HG03135 (cell line): ENCODE data around the gene FLNB.

Experiments used
- ATAC-seq: cut with Tn5 transposase; IDR thresholded peaks from one replicate; pipeline ENCODE4 v1.9.1; 2021; ENCODE audit warnings: mild to moderate bottlenecking, moderate library complexity; ENCODE audit not compliant: unreplicated experiment

FLNB gene, protein sequence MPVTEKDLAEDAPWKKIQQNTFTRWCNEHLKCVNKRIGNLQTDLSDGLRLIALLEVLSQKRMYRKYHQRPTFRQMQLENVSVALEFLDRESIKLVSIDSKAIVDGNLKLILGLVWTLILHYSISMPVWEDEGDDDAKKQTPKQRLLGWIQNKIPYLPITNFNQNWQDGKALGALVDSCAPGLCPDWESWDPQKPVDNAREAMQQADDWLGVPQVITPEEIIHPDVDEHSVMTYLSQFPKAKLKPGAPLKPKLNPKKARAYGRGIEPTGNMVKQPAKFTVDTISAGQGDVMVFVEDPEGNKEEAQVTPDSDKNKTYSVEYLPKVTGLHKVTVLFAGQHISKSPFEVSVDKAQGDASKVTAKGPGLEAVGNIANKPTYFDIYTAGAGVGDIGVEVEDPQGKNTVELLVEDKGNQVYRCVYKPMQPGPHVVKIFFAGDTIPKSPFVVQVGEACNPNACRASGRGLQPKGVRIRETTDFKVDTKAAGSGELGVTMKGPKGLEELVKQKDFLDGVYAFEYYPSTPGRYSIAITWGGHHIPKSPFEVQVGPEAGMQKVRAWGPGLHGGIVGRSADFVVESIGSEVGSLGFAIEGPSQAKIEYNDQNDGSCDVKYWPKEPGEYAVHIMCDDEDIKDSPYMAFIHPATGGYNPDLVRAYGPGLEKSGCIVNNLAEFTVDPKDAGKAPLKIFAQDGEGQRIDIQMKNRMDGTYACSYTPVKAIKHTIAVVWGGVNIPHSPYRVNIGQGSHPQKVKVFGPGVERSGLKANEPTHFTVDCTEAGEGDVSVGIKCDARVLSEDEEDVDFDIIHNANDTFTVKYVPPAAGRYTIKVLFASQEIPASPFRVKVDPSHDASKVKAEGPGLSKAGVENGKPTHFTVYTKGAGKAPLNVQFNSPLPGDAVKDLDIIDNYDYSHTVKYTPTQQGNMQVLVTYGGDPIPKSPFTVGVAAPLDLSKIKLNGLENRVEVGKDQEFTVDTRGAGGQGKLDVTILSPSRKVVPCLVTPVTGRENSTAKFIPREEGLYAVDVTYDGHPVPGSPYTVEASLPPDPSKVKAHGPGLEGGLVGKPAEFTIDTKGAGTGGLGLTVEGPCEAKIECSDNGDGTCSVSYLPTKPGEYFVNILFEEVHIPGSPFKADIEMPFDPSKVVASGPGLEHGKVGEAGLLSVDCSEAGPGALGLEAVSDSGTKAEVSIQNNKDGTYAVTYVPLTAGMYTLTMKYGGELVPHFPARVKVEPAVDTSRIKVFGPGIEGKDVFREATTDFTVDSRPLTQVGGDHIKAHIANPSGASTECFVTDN (N-terminal part only)

DNA sequence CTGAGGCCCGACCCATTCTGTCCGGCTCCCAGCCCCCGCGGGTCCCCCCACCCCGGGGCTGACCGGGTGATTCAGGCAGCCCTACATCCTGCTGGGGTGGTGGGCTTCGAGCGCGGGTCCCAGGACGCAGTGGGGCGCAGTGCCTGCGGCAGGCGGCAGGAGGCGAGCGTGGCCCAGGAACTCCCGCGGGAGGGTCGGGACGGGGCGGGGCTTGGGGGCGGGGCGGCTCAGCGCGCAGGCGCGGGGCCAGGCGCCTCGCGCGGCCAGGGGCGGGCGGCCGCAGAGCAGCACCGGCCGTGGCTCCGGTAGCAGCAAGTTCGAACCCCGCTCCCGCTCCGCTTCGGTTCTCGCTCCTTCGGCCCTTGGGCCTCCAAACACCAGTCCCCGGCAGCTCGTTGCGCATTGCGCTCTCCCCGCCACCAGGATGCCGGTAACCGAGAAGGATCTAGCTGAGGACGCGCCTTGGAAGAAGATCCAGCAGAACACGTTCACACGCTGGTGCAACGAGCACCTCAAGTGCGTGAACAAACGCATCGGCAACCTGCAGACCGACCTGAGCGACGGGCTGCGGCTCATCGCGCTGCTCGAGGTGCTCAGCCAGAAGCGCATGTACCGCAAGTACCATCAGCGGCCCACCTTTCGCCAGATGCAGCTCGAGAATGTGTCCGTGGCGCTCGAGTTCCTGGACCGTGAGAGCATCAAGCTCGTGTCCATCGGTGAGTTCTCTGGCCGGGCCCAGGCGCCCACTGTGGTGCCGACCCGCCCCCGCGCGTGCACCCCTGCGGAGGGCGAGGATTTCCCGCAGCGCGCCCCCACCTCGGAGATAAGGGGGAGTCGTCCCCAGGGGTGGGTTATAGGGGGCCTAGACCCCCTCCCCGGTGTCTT, at the start of gene FLNB:
Gene FLNB, plus strand, starts transcription at position 282 of the 885 bp plus-strand sequence. Its CDS starts 143 bp downstream, at position 425.
- ATAC-seq: peak; percentile 62

DNA sequence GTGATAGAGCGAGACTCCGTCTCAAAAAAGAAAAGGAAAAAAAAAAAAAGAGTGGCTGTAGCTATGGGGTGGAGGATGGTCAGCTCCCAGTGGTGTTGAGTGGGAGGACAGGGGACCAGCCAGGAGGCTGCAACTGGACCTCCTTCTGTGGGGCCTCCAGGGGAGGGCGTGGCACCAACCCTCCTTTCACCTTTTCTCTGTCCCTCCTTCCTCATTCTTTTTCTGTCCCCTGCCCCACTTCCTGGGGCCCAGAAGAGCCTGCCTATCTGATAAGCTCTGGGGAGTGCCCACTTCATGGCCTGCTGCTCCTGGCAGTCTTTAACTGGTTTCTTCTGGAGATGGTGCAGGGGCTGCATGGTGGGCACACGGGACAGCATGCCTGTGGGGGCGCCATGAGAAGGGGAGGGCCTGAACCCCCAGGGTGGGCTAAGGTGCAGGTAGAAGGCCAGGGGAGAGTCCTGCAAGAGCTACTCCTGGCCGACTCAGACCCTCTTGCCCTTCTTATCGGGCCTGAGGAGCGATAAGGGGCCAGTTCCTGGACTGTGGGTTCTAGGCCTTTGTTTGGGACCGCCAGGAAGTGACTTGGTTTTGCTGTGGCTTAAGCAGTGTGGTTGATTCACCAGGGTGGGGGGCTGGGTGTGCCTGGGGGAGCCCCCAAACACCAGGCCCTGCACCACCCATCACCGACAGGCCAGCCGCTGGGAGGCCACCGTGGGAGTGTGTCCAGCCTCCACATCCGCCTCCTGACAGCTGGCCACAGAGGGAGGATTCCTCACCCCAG, 49.4 kb upstream of the FLNB start:
- ATAC-seq: no peak

DNA sequence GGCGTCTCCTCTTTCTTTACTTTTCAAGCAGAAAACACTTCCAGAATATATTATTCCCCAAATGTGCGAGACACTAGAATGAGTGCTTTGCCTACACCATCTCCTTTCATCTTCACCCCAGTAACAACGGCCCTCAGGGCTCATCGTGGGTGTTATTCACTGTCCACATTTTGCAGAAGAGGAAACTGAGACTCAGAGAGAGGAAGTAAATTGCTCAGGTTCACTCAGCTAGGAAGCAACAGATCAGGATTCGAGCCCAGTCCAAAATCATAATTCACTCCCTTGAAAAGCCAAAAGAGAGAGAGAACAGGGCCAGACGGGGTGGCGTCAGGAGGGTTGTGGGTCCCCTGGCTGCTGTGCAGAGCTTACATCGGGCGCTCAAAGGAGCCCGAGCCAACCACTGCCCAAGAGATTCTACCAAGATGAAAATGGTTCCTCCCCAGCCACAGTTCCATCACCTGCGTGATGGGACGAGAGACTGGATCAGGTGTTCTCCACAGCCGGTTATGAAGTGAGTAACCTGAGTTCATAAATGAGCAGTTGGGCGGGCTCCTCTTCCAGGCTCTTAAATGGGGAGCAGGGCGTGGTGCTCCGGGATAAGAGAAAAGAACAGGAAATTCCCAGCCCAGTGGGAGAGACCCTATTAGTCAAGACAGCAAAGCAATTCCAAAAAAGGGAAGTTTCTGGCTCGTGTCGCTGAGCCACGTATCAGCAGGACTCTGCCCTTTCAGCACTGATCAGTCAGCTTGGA, 48.6 kb upstream of the FLNB start:
- ATAC-seq: no peak

DNA sequence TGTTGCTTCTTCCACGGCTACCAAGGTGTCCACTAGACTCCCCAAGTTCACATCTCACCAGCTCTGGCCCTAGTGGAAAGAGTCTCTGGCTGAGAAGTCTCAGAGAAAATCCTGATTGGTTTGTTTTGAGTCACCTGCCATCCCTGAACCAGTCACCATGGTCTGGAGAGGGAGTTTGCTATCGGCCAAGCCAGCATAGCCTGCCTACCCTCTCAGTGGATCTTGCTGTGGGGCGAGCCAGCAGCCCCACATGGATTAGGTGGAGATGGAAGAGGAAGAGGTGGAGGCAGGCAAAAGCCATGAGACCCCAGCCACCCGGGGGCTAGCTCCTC, 48.1 kb upstream of the FLNB start:
- ATAC-seq: no peak

DNA sequence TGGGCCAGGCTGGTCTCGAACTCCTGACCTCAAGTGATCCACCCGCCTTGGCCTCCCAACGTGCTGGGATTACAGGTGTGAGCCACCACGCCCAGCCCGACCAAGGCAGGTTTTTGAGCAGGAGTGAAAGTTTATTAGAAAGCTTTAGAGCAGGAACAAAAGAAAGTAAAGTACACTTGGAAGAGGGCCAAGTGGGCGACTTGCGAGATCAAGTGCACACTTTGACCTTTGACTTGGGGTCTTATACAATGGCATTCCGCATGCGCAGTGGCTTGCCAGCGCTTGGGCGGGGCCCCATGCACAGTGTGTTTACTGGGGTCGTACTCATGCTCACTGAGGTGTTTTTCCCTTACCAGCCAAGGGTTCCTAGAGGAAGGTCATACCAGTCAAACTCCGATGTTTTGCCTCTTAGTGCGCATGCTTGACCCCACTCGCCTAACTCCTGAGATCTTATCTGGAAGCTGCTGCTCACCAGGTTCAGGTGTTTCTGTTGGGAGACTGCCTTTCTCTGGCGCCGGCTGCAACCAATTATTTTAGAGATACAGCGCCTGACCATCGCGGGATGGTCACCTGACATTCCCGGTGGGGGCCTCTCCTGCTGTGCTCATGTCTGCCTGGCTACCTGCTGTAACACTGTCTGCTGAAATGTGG, 46.9 kb upstream of the FLNB start:
- no peak for ATAC-seq

DNA sequence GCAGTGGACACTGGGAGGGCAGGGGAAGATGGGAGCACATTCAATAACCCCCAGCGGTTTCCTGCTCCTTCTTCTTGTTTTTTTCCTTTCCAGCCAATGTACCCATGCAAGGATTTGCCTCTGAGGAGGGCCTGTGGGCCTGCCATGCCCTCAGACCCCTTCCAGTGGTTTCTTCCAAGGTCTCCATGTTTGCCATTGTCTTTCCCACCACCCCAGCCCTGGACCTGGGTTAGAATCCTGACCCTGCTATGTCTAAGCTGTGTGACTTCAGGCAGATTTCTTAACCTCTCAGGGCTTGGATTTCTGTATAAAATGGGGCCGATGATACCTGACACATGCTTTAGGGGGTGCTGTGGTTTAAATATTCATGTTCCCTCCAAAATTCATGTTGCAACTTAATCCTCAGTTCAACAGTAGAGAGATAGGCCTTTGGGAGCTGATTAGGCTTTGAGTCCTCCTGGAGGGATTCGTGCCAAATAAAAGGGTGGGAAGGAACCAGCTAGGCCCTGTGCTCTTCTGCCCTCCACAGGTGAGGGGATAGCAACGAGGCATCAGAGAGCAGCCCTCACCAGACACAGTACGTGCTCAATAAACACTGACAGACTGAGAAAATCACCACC, 46.3 kb upstream of the FLNB start:
- no peak for ATAC-seq

DNA sequence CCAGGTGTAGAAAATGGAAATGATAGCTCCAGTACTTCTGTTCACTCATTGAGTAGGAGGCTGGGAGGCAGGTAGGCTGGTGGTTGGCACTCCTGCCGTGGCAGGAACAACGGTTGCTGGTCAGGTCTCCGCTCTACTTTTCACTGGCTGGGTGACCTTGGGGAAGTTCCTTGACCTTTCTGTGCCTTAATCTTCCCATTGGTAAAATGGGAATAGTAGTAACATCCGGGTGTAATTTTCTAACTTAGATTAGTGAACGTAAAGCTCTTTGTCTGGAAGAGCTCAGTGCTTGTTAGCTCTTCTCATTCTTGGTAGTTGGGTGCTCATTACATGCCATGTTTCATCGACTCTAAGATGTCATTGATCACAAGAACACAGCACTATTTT, 45.8 kb upstream of the FLNB start:
- ATAC-seq: no peak

DNA sequence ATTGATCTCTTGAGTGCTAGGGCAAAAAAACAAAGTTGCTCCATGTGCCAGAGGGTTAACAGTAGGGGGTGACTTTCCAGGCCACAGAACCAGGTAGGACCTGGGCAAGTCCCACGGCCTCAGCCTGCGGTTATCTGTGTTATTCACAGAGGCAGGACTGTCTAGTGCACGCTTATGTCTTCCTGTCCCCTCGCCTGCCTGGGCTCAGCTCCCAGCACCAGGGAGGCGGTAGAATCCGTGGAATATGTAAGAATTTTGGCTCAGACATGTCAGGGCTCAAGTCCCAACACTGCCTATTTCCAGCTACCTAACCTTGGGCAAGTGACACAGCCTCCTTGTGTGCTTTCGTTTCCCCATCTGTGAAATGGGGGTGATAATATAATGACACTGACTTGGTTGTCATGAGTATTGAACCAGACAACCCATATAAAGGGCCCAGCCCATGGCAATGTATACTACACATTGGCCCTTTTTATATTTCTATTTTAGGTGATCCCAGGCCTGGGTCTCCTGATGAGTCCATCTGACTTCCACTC, 44.3 kb upstream of the FLNB start:
- ATAC-seq: no peak

DNA sequence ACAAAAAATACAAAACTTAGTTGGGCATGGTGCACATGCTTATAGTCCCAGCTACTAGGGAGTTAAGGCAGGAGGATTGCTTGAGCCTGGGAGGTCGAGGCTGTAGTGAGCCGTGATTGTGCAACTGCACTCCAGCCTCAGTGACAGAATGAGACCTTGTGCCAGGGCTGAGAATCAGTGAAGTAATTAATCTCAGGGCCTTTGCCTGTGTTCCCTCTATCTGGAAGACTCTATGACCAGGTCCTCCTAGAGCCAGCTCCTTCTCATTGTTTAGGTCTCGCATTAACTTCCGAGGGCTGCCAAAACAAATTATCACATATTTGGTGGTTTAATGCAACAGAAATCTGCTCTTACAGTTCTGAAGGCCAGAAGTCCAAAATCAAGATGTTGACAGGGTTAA, 41.4 kb upstream of the FLNB start:
- ATAC-seq: no peak

DNA sequence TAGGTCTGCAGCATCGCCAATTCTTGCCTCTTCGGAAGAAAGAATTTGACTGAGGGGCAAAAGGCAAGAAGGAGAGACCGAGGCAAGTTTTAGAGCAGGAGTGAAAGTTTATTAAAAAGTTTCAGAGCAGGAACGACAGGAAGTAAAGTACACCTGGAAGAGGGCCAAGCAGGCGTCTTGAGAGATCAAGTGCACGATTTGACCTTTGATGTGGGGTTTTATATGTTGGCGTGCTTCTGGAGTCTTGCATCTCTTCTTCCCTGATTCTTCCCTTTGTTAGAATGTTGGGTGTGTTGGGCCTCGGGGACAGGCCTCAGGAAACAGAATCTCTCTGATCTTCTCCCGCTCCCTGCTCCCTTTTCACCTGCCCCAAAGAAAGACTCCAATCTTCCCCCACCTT, 40.6 kb upstream of the FLNB start:
- no peak for ATAC-seq

DNA sequence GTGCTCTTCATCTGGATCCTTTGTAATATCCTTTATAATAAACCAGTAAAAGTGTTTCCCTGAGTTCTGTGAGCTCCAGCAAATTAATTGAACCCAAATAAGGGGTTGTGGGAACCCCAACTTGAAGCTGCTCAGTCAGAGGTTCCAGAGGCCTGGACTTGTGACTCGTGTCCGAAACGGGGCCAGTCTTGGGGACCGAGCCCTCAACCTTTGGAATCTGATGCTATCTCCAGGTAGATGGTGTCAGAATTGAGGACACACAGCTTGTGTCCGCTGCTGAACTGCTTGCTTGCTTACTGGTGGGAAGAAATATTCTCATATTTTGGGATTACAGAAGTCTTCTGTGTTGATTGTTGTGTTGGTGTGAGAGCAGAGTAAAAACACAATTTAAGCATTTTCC, 39.7 kb upstream of the FLNB start:
- ATAC-seq: no peak

DNA sequence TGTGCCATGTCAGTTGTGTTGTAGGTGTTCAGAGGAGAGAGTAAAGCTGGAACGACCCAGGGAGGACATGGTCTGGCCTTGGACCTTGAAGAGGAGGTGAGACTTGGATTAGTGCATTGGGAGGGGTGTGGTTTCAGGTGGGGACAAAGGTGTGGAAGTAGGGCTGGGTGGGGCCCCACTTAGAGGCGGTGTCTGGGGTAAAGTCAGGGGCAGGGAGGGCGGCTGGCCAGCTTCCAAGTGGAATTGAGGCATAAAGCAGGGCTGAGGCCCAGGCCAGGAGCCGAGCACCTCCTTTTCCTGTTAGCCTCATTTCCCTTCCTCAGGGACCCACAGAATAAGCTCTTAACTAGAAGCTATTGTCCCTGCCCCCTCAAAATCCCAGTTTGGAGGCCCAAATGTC, 36.2 kb upstream of the FLNB start:
- no peak for ATAC-seq

DNA sequence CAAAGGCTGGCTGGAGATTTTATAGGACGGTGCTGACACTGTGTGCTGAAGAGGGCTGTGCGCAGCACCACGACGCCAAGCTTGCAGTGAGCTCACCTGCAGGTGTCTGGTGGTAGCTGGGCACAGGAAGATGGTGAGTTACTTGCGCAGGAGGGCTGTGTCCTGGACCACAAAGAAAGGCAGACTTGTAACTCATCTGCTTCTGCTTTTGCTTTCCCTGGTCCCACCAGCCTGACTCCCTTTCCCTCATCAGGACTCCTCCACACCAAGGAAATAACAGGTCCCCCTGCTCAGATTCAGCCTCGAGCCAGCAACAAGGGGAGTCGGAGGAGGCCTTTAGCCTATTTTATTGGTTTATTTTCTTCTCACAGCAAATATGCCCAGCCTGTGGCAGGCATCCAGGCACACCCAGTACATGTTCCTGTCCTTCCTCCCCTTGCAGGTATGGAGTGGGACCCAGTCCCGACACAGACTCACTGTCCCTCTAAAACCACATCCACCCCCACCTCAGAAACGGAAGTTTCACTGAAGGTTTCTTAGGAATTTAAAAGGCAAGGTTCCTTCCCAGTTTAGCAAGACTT, 35.6 kb upstream of the FLNB start:
- ATAC-seq: no peak

DNA sequence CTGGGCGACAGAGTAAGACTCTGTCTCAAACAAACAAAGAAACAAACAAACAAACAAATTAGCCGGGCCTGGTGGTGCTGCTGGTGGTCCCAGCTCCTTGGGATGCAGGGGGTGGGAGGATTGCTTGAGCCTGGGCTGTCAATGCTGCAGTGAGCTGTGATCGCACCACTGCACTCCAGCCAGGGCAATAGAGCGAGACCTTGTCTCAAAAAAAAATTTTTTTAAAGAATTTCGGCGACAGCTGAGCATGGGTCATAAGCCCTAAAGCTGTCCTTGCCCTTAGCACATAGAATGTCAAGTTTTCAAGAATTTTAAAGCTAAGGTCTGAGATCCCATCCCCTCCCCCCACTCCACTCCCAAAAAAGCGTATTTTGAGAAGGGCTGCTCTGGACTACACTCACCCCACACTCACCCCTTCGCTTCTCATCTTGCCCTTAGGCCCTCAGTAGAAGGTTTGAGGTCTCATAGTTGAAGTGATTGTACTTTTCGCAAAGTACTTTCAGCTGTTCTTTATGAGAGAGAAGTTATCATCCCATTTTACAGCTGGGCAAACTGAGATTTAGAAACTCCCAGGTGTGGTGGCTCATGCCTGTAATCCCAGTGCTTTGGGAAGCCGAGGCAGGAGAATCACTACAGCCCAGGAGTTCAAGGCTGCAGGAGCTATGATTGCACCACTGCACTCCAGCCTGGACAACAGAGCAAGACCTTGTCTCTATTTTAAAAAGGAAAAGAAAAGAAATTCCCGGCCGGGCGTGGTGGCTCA, 34.3 kb upstream of the FLNB start:
- no peak for ATAC-seq

DNA sequence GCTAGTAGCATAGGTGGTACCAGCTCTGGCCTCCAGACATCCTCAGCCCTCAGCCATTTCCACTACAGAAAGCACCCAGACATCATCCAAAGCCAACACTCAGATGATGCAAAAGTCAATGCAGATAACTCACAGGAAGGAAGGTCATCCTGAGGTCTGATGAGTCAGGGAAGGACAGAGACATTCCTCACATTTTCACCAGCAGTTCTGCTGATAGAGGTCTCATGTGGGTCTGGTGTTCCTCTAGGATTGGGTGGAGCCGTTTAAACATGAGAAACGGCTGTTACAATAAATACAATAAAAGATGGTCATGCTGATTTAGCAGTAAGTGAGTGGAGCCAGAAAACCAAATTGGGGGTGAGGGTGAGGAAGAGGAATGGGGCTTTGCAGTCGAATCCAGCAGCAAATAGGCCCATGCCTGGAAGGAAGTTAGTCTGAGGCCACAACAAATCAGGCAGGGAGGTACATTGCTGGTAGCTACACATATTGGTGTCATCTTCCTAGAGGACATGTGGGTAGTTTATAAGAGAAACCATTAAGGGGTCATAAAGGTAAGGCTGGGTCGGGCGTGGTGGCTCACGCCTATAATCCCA, 33.3 kb upstream of the FLNB start:
- no peak for ATAC-seq

DNA sequence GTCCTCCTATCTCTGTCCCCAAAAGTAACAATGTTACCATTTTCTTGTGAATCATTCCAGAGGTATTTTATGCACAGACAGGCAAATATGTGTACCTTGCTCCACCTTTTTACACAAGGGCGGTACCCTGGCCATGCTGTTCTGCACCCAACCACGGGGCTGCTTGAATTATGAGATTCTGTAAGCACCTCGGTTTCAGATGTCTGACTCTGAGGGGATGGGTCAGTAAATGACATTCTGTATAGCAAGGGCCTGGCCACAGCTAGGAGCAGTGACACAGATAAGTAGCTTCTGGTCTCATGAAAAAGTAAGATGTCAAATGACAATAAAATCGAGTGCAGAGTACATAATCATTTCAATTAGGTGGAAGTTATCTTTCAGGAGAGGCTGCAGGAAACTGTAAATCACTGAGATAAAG, 30.4 kb upstream of the FLNB start:
- ATAC-seq: no peak
